Measurements from ENCODE around the gene SDF4.
"Not testable (repeated sequence)": the region's sequence is repeated elsewhere in the genome, so short reads cannot be mapped to it uniquely, and the experiment has no call there.

The SDF4 gene

GRCh38 chr1:1259951-1260600 lies 28.3 kb upstream of the SDF4 start:
- DNase-seq (ENCODE audit: low read depth in 2 of 2): no peak

- DNase-seq (ENCODE audit: low read depth in 2 of 2): no peak
Measured at GRCh38 chr1:1259540-1259939, 27.7 kb upstream of the SDF4 start.

GRCh38 chr1:1259119-1259488 lies 27.3 kb upstream of the SDF4 start:
- DNase-seq (ENCODE audit: low read depth in 2 of 2): no peak

- no peak for DNase-seq (ENCODE audit: low read depth in 2 of 2)
Measured at GRCh38 chr1:1256956-1257871, 25.4 kb upstream of the SDF4 start.

GRCh38 chr1:1255611-1256010 lies 23.8 kb upstream of the SDF4 start:
- no peak for DNase-seq (ENCODE audit: low read depth in 2 of 2)

GRCh38 chr1:1255078-1255477 lies 23.3 kb upstream of the SDF4 start:
- no peak for DNase-seq (ENCODE audit: low read depth in 2 of 2)

- no peak for DNase-seq (ENCODE audit: low read depth in 2 of 2)
Measured at GRCh38 chr1:1254667-1254998, 22.8 kb upstream of the SDF4 start.

- DNase-seq (ENCODE audit: low read depth in 2 of 2): no peak
Measured at GRCh38 chr1:1253972-1254666, 22.3 kb upstream of the SDF4 start.

GRCh38 chr1:1253314-1253713 lies 21.5 kb upstream of the SDF4 start:
- DNase-seq (ENCODE audit: low read depth in 2 of 2): no peak

GRCh38 chr1:1250786-1251284 lies 19.0 kb upstream of the SDF4 start:
- DNase-seq (ENCODE audit: low read depth in 2 of 2): no peak

- DNase-seq (ENCODE audit: low read depth in 2 of 2): not testable (repeated sequence)
Measured at GRCh38 chr1:1248009-1248913, 16.5 kb upstream of the SDF4 start.

GRCh38 chr1:1247341-1247913 lies 15.6 kb upstream of the SDF4 start:
- DNase-seq (ENCODE audit: low read depth in 2 of 2): no peak

- no peak for DNase-seq (ENCODE audit: low read depth in 2 of 2)
Measured at GRCh38 chr1:1246577-1247340, 15.0 kb upstream of the SDF4 start, which contains the start of gene C1QTNF12. C1QTNF12 (minus strand) TSS chr1:1246722; CDS start chr1:1246690, 32 bp downstream.

GRCh38 chr1:1245817-1246576 lies 14.2 kb upstream of the SDF4 start:
- no peak for DNase-seq (ENCODE audit: low read depth in 2 of 2)

- no peak for DNase-seq (ENCODE audit: low read depth in 2 of 2)
Measured at GRCh38 chr1:1245178-1245816, 13.5 kb upstream of the SDF4 start.

- DNase-seq (ENCODE audit: low read depth in 2 of 2): no peak
Measured at GRCh38 chr1:1244192-1244811, 12.5 kb upstream of the SDF4 start.

GRCh38 chr1:1243807-1244191 lies 12.0 kb upstream of the SDF4 start:
- no peak for DNase-seq (ENCODE audit: low read depth in 2 of 2)

- no peak for DNase-seq (ENCODE audit: low read depth in 2 of 2)
Measured at GRCh38 chr1:1243266-1243660, 11.5 kb upstream of the SDF4 start.
